CD4-positive, alpha-beta T cell (primary cell): ENCODE measurements around the gene STXBP3. TPM values are rescaled to one million over a fixed set of nuclear protein-coding genes. Genes with fewer than 3 reads are reported as not detected.
"Not testable (repeated sequence)": the region's sequence is repeated elsewhere in the genome, so short reads cannot be mapped to it uniquely, and the experiment has no call there.

Source experiments
- ATAC-seq: fragments of 200-7000 bp; cut with Tn5 transposase; one replicate; pipeline ENCODE4 v1.10.0; 2022; ENCODE audit warnings: mild to moderate bottlenecking; ENCODE audit not compliant: poor library complexity
- CTCF ChIA-PET: fragments of 350-600 bp; sonication (Branson Sonifier 250); formaldehyde crosslinking; loops from one replicate; lab custom pipeline; 2021; ENCODE audit warnings: antibody characterized with exemption, inconsistent platforms; lab: Charles Lee
- POLR2A ChIA-PET: fragments of 350-600 bp; sonication (Branson Sonifier 250); formaldehyde crosslinking; loops from one replicate; lab custom pipeline; 2021; ENCODE audit warnings: antibody characterized with exemption, inconsistent platforms; lab: Charles Lee
- DNase-seq, 14 experiments: peaks; one replicate each; pipeline ENCODE4 v3.0.0-alpha.2; 2013 to 2020; ENCODE audit warnings: mixed read lengths in 2 of 14
- H3K27ac ChIP-seq, 2 donors: one replicate each; pipeline versions ENCODE4 v1.5.1 to v1.7.0; 2013; ENCODE audit warnings: low read length in 2 of 2, low read depth in 1 of 2, mild to moderate bottlenecking in 1 of 2
- H3K27me3 ChIP-seq, 2 experiments: 1 replicate in 1 of 2; 2 replicates in 1 of 2; pipeline versions ENCODE4 v1.6.1 to v1.7.0; 2013; ENCODE audit warnings: low read length in 2 of 2, control low read depth in 1 of 2, mild to moderate bottlenecking in 1 of 2, moderate library complexity in 1 of 2; ENCODE audit not compliant: insufficient read depth in 2 of 2, control insufficient read depth in 1 of 2
- H3K36me3 ChIP-seq: one replicate; pipeline ENCODE4 v1.6.1; 2013; ENCODE audit warnings: low read length, control low read depth; ENCODE audit not compliant: insufficient read depth
- H3K4me1 ChIP-seq: one replicate; pipeline ENCODE4 v1.6.1; 2013; ENCODE audit warnings: low read length, control low read depth; ENCODE audit not compliant: insufficient read depth
- H3K4me3 ChIP-seq: one replicate; pipeline ENCODE4 v1.5.1; 2013; ENCODE audit warnings: mild to moderate bottlenecking, low read length, moderate library complexity
- H3K9me3 ChIP-seq, 2 experiments: 1 replicate in 1 of 2; 2 replicates in 1 of 2; pipeline versions ENCODE4 v1.6.1 to v1.7.0; 2013; ENCODE audit warnings: low read length in 2 of 2, mild to moderate bottlenecking in 2 of 2, control low read depth in 1 of 2, moderate library complexity in 1 of 2; ENCODE audit not compliant: control insufficient read depth in 1 of 2, insufficient read depth in 1 of 2
- H3K27ac Mint-ChIP-seq: one replicate; pipeline ENCODE4 v1.8.0; 2020; ENCODE audit warnings: mixed read lengths
- H3K27me3 Mint-ChIP-seq: one replicate; pipeline ENCODE4 v1.8.0; 2021; ENCODE audit warnings: mixed read lengths
- H3K36me3 Mint-ChIP-seq: one replicate; pipeline ENCODE4 v1.8.0; 2021; ENCODE audit warnings: low read depth, mixed read lengths
- H3K4me1 Mint-ChIP-seq: one replicate; pipeline ENCODE4 v1.8.0; 2021; ENCODE audit warnings: low read depth, mixed read lengths
- H3K4me3 Mint-ChIP-seq: one replicate; pipeline ENCODE4 v1.8.0; 2020; ENCODE audit warnings: mild to moderate bottlenecking, mixed read lengths
- H3K9me3 Mint-ChIP-seq: one replicate; pipeline ENCODE4 v1.8.0; 2020; ENCODE audit warnings: mixed read lengths
- intact Hi-C, 2 experiments: fragments of 100-400 bp; cut with DNase I in 1 of 2; cut with micrococcal nuclease in 1 of 2; formaldehyde crosslinking; loops; one replicate each; pipeline versions ENCODE4 v1.15.1 to v1.9.0; 2023 to 2025; cut with DNase I, micrococcal nuclease
- total RNA-seq, 174 experiments: library from RNA in 2 of 174; stranded (reverse) in 2 of 174; gene quantifications; one replicate each; pipeline ENCODE4 v1.2.3 and lab custom pipeline; 2021 to 2026
- TF ChIP-seq, protein P1 (sequence below): fragments of 200-600 bp; IDR thresholded peaks from one replicate; pipeline ENCODE4 v1.8.0; 2022; ENCODE audit warnings: antibody characterized with exemption, mild to moderate bottlenecking

The STXBP3 gene
- total RNA-seq, 2 experiments from 2014 or later: 41.6 to 50.5 TPM

- H3K27ac Mint-ChIP-seq: no peak overlapping the region
- intact Hi-C loops: no loop called here
- no peaks in the 10 kb centered on the region for H3K27me3 Mint-ChIP-seq
- no peaks in the 10 kb centered on the region for H3K4me1 Mint-ChIP-seq
- H3K4me3 Mint-ChIP-seq: no peak overlapping the region
- Histone ChIP-seq H3K4me1 (no peaks in the 10 kb centered on the region), H3K4me3 (no peak overlapping the region), H3K27me3 (no peaks in the 10 kb centered on the region), H3K9me3 (peaks cover 9 to 19% of the 10 kb centered on the region in 2 experiments), H3K36me3 (peaks cover 76% of the 10 kb centered on the region), H3K27ac (no peak overlapping the region)
- ATAC-seq (no peak), DNase-seq (no peak)
- H3K9me3 Mint-ChIP-seq: peaks cover 9% of the 10 kb centered on the region
- CTCF ChIA-PET: no interaction called here
- peaks cover 83% of the 10 kb centered on the region for H3K36me3 Mint-ChIP-seq
- TF ChIP-seq, protein P1, sequence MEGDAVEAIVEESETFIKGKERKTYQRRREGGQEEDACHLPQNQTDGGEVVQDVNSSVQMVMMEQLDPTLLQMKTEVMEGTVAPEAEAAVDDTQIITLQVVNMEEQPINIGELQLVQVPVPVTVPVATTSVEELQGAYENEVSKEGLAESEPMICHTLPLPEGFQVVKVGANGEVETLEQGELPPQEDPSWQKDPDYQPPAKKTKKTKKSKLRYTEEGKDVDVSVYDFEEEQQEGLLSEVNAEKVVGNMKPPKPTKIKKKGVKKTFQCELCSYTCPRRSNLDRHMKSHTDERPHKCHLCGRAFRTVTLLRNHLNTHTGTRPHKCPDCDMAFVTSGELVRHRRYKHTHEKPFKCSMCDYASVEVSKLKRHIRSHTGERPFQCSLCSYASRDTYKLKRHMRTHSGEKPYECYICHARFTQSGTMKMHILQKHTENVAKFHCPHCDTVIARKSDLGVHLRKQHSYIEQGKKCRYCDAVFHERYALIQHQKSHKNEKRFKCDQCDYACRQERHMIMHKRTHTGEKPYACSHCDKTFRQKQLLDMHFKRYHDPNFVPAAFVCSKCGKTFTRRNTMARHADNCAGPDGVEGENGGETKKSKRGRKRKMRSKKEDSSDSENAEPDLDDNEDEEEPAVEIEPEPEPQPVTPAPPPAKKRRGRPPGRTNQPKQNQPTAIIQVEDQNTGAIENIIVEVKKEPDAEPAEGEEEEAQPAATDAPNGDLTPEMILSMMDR: no peak
- POLR2A ChIA-PET: no interaction called here
Observed at GRCh38 chr1:108780937-108781574, 34.6 kb downstream of the STXBP3 start.

GRCh38 chr1:108781575-108781944 is 35.1 kb downstream of the STXBP3 start:
- H3K27ac Mint-ChIP-seq, H3K27me3 ChIP-seq, H3K4me1 Mint-ChIP-seq, H3K27ac ChIP-seq, H3K4me3 Mint-ChIP-seq, H3K4me3 ChIP-seq, DNase-seq, CTCF ChIA-PET, H3K27me3 Mint-ChIP-seq, intact Hi-C loops, POLR2A ChIA-PET, H3K4me1 ChIP-seq, ATAC-seq: not testable (repeated sequence)
- H3K36me3 Mint-ChIP-seq: peaks cover 84% of the 10 kb centered on the region
- peaks cover 9 to 19% of the 10 kb centered on the region in 2 experiments for H3K9me3 ChIP-seq
- peaks cover 76% of the 10 kb centered on the region for H3K36me3 ChIP-seq
- H3K9me3 Mint-ChIP-seq: peaks cover 10% of the 10 kb centered on the region

DNA sequence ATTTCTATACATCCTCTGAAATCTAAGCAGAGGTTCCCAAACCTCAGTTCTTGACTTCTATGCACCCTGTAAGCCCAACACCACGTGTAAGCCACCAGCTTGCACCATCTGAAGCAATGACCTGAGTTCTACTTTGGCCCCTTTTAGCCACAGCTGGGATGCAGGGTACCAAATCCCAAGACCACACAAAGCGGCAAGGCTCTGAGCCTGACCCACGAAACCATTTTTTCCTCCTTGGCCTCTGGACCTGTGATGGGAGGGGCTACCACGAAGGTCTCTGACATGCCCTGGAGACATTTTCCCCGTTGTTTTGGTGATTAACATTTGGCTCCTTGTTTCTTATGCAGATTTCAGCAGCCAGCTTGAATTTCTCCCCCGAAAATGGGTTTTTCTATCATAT is 38.8 kb downstream of the STXBP3 start:
- Histone ChIP-seq H3K27me3 (no peaks in the 10 kb centered on the region), H3K4me1 (no peaks in the 10 kb centered on the region), H3K36me3 (peaks cover 54% of the 10 kb centered on the region), H3K4me3 (no peak overlapping the region), H3K9me3 (peaks cover 9 to 19% of the 10 kb centered on the region in 2 experiments), H3K27ac (no peak overlapping the region)
- Mint-ChIP-seq H3K36me3 (peaks cover 93% of the 10 kb centered on the region), H3K27me3 (no peaks in the 10 kb centered on the region), H3K4me3 (no peak overlapping the region), H3K9me3 (peaks cover 10% of the 10 kb centered on the region), H3K4me1 (no peaks in the 10 kb centered on the region), H3K27ac (no peak overlapping the region)
- POLR2A ChIA-PET: no interaction called here
- CTCF ChIA-PET: no interaction called here
- DNase-seq (no peak), ATAC-seq (no peak)
- intact Hi-C loops: no loop called here
- TF ChIP-seq, protein P1: no peak

GRCh38 chr1:108785880-108786279 is 39.4 kb downstream of the STXBP3 start:
- H3K36me3 ChIP-seq: peaks cover 55% of the 10 kb centered on the region
- H3K27me3 ChIP-seq: no peaks in the 10 kb centered on the region
- TF ChIP-seq, protein P1: no peak
- Mint-ChIP-seq H3K4me3 (no peak overlapping the region), H3K36me3 (peaks cover 98% of the 10 kb centered on the region), H3K9me3 (peaks cover 10% of the 10 kb centered on the region), H3K4me1 (no peaks in the 10 kb centered on the region), H3K27ac (no peak overlapping the region), H3K27me3 (no peaks in the 10 kb centered on the region)
- H3K27ac ChIP-seq: no peak overlapping the region
- DNase-seq (no peak), ATAC-seq (no peak)
- H3K4me3 ChIP-seq: no peak overlapping the region
- ChIA-PET POLR2A (no interaction called here), CTCF (no interaction called here)
- H3K9me3 ChIP-seq: peaks cover 9 to 19% of the 10 kb centered on the region in 2 experiments
- intact Hi-C loops: no loop called here
- H3K4me1 ChIP-seq: no peaks in the 10 kb centered on the region
